Hypothalamus (tissue), 51 donors: ENCODE data around the gene TBC1D21.
A peak's percentile ranks its signal among the peaks of the same experiment; 100 is the strongest.

ENCODE experiments used
- DNase-seq, 51 donors: peaks; one replicate each; lab custom pipeline; 2025; lab: John Stamatoyannopoulos, UW

The TBC1D21 gene

GRCh38 chr15:73886717-73887345, 13.5 kb downstream of the TBC1D21 start:
- no peak for DNase-seq

- no peak for DNase-seq
Measured at GRCh38 chr15:73887481-73887880, 14.1 kb downstream of the TBC1D21 start.

- no peak for DNase-seq
Measured at GRCh38 chr15:73888224-73889041, 15.1 kb downstream of the TBC1D21 start.

GRCh38 chr15:73889053-73889761, 15.8 kb downstream of the TBC1D21 start:
- DNase-seq, result no peak

GRCh38 chr15:73889762-73890124, 16.4 kb downstream of the TBC1D21 start:
- DNase-seq, result no peak

- no peak for DNase-seq
Measured at GRCh38 chr15:73891328-73892315, 18.3 kb downstream of the TBC1D21 start.

- DNase-seq, result no peak
Measured at GRCh38 chr15:73892446-73893226, 19.3 kb downstream of the TBC1D21 start.

GRCh38 chr15:73894133-73894814, 20.9 kb downstream of the TBC1D21 start:
- no peak for DNase-seq

- no peak for DNase-seq
Measured at GRCh38 chr15:73897441-73898261, 24.3 kb downstream of the TBC1D21 start.

- DNase-seq, result no peak
Measured at GRCh38 chr15:73899197-73900094, 26.1 kb downstream of the TBC1D21 start.

- DNase-seq, result peak in 1 of 51 donors; percentile 4
Measured at GRCh38 chr15:73900095-73900712, 26.8 kb downstream of the TBC1D21 start.

GRCh38 chr15:73901126-73901810, 27.9 kb downstream of the TBC1D21 start:
- no peak for DNase-seq

GRCh38 chr15:73902121-73903020, 29.0 kb downstream of the TBC1D21 start:
- DNase-seq, result no peak

GRCh38 chr15:73904026-73904815, 30.9 kb downstream of the TBC1D21 start:
- no peak for DNase-seq
